Activated CD8-positive, alpha-beta memory T cell treated with anti-CD3 and anti-CD28 coated beads, Interleukin-2, amount 50 U/mL, for 4 hours (primary cell): ENCODE results near the gene TOMM40L.

ENCODE experiments used
- DNase-seq: peaks from one replicate; pipeline ENCODE4 v3.0.0-alpha.2; 2020

TOMM40L gene

DNA sequence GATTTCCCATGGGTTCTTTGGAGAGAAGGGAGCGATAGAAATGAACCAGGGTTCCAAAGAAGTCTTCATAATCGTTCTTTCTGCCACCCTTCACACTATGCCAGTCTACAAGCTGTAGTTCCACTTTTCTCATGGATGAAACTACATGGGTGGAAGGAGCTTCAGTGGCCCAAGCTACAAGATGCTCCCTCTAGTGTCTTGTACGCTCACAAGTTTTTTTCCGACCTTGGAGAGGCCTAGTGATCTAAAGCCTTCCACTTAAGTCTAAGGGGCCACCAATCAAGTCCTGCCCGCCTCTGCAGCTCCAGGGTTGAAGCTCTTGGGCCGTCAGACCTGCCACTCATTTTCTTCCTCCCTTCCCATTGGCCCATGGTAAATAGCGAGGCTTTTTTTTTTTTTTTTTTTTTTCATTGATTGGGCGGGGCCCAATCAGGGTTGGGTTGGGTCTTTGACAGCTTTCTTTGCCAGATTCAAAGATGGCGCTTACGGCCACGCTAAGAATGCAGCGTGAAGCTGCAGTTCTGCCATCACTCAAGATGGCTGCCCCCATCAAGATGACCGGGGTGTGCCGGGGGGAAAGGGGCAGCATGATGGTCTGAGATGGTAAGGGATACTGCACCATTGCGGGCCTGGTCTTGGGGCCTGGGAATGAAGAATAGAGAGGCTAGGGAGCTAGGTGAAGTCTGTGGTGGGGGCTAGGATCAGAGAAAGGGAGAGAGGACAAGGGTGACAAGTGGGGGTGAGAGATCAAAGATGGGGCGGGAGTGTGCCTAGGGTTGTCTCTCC lies at the start of gene TOMM40L:
TSS of gene TOMM40L (plus strand) at position 527 of the 786 bp plus-strand sequence. CDS start 430 bp downstream, outside the sequence.
- peak; percentile 84 for DNase-seq

DNA sequence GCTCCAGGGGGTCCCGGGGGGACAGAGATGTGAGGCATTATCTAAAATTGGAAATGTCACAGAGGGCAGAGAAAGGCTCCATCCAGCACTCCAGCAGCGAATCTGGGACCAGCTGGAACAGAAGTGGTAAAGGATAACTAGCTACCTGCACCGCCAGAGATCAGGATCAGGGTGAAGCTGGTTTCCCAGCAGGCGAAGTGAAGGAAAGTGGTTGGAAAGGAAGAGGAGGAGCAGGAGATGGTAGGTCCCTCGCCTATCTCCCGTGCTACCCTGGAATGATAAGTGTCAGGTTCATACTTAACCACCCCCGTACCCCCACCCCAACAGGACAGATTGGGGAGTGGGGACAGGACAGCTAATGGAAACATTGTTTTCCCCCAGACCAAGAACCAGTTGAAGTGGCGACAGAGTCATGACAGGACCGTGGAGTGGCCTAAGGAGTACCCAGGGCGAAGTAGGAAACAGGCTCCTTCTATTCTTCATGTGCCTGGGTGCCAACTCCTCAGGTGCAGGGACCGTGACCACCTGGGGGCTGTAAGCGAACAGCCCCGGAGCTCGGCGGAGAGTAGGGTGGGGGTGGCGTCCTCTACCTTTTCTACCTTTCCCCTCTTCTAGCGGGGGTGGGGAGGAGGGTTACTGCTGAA lies 49.3 kb upstream of the TOMM40L start:
- DNase-seq = no peak

DNA sequence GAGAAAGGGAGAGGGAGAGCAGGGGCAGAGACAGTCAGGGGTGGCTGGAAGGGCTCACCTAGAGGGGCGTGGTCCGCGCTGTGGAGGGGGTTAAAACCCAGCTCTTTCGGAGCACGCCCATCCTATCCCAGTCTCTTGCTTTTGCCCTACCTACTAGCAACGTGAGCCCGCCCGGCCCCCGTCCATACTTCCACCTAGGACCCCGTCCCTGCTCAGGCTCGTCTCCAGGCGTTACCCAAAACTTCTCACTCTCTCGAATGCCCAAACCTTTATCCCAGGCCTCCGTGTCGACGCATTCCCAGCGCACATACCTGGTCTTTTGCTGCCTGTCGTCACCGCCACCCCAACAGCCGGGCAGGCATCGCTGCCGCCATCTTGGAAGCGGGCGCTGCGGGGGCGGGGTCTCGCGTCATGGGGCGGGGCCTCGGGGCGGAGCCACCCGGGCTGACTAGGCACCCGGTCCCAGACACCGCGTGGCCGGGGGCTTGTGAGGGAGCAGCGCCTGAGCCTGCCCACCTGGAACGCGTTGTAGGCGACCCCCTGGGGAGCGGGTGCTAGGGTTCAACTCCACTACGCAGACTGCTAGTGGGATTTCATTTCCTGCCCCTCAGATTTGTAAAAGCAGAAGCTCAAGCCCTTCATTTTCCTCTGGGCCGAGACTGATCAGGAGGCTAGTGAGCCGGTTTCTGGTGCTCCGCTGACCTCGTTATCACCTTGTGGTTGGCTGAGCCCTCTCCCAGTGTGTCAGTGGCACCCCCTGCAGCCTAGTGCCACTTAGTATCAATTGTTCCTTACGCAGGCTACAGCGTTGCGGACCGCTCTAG lies 48.5 kb upstream of the TOMM40L start, which contains the start of gene B4GALT3:
TSS of gene B4GALT3 (minus strand) at position 396 of the 824 bp plus-strand sequence. CDS start 1,447 bp downstream, outside the sequence.
- DNase-seq = peak; percentile 99

DNA sequence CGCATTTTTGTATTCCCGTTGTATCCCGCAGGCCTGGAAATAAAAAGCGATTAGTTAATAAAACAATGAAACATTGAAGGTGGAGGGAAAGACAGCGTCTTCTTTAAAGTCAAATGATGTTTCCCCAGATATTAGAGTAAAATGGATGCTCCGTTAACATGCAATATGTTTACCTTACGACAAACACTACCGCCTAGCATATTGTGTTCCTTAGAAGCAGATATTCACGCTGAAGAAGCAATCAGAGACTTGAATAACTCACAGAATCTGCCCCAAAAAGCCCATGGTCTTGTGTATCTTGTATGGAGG lies 48.0 kb upstream of the TOMM40L start:
- no peak for DNase-seq

DNA sequence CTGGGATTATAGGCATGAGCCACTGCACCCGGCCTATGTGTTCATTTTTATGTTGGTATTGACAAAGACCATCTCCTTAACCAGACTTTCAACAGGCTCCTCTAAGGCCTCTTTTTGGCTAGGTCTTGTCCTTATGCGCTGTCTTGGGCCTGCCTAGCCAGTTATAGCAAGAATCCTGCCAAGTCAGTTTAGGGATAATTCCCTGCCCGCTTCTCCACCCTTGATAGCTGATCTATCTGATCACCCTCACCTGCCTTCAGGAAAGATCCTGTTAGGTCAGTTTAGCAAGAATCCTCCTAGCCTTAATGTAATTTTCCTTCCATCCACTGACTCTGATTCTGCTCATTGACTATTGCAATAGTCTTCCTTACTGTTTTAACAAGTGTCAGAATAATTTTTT lies 46.2 kb upstream of the TOMM40L start:
- no peak for DNase-seq

DNA sequence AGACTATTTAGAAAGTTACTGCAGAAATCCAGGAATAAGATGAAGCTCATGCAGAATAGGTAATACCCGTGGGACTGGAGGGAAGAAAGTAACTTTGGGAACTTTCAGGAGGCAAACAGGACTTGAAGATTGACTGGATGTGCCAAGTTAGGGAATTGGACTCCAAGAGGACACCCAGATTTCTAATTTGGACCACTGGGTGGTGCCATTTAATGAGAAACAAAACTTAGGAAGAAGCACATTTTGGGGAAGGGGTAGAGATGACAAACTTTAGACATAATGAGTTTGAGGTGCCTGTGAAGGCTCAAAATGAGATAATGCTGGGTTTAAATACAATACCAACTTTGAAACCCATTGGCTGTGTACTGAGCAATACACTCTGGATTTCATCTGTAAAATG lies 45.2 kb upstream of the TOMM40L start:
- no peak for DNase-seq

DNA sequence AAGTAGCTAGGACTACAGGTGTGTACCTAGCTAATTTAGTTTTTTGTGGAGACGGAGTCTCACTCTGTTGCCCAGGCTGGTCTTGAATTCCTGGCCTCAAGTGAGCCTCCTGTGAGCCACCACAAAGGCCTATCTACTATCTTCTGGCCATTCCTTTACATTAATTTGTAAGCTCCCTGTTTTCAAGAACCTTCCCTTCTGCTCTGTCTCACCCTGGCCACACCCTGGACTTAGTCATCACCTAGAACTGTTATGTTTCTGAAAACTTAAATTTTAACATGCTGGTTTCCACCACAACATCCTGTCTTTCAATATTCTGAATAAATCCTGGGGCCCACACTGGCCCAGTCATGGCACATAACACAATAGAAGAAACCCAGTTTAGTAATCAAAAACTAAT lies 43.6 kb upstream of the TOMM40L start:
- peak; percentile 55 for DNase-seq

DNA sequence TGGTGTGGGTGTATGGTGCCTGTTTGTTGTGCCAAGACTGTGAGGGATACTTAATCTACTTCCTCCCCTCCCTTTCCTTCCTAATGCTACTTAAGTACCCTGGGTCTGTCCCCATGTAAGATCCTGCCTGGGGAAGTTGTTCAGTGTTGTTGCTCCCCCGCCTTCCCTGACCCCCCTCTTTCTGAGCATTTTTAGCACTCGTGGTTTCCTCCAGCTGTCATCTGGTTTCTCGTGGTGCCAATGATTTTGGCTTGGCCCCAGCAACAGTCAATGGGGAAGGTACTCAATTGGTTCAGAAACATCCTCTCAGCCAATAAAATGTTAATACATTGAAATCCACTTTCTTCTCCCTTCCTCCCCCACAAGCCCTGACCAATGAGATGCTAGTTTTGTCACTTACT lies 40.6 kb upstream of the TOMM40L start:
- peak; percentile 62 for DNase-seq

DNA sequence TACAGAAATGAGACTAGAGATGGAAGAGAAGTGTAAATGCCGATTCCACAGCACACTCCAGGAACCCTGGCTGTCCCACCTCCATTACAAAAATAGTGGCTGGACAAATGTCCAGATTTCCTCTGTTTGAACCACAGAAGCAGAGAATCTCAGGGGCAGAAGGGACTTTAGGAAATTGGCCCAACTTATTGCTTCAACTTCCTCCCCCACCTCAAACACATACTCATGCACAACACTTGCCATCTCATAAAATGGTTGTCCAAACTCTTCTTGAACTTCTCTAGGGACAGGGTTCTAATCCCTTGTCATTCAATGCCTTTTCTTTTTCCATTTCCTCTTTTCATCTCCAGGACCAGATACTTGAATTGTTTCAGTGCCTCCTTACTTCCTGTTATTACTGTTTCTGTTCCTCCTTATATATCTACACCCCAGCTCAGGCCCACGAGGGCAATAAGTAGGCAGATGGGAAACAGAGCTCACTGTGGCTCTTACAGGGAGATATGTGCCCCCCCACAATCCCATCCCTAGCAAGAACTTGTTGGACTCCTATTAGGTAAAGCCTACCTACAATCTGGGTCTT lies 40.0 kb upstream of the TOMM40L start:
- no peak for DNase-seq

DNA sequence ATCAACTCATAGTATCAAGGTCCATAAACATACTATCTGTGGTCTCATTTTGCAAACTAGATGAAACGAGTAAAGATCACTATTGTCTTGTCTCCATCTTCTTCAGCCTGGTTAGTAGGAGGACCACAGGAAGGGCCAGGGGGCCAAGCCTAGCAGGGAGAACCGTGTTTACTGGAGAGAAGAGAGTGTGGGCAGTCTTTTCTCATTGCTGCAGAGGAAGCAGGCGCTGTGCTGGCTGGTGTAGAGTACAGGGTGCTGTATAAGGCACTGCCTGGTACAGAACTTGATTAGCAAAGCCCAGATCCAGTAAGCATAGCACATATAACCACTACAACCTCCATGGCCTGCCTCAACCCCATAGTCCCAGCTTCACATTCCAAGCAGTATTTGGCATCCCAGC lies 38.5 kb upstream of the TOMM40L start:
- DNase-seq = no peak

DNA sequence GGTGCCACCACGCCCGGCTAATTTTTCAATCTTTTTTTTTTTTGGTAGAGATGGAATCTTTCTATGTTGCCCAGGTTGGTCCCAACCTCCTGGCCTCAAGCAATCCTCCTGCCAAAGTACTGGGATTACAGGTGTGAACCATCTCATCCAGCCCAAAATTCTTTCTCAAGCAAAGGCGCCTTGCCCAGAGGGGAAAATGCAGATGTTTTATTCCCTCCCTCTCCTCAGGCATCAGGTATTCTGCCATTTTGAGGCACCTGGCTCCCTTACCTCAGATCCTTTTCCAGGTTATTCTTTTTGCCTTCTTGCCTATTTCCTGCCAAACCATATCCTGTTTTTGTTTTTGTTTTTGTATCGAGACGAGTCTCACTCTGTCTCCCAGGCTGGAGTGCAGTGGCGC lies 37.5 kb upstream of the TOMM40L start:
- no peak for DNase-seq

DNA sequence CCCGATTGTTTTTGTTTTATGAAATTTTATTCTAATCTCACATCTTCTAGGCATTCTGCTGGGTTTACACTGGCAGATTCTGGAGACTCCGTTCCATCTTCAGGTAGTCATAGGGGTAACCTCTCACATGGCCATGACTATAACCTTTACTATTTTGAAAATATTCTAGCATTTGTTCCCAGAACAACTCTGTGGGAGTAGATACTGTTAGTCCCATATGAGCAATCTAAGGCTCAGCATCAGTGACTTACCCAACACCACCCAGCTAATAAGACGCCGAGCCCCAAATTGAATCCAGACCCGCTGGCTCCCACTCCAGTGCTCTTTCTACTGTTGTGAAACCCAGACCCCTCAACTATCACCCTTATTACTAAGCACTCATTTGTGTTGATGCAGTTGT lies 36.8 kb upstream of the TOMM40L start:
- DNase-seq = no peak

DNA sequence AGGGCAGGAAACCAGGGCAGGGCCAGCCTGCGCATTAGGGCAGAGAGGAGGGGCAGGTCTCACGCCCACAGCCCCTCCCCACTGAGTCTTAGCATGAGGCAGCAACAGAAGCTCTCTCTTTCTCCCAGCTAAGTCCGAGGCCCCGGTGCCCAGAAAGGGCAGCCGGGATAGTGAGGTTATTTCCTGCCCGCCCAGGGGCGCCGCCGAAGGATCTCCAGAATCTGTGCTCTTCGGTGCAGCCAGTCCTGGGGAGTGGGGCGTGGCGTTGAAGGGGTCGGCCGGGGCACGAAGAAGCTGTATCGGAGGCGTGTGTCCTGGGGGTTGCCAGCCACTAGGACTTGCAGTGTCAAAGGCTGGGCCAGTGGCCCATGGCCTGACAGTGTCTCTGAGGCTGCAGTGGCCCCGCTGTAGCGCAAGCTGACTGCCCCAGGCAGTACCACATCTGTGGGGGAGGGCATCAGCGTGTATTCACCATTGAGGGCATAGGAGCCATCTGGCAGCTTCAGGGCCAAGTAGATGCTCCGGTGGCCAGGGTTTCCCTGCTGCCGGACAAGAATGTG lies 34.8 kb upstream of the TOMM40L start:
- DNase-seq = no peak

DNA sequence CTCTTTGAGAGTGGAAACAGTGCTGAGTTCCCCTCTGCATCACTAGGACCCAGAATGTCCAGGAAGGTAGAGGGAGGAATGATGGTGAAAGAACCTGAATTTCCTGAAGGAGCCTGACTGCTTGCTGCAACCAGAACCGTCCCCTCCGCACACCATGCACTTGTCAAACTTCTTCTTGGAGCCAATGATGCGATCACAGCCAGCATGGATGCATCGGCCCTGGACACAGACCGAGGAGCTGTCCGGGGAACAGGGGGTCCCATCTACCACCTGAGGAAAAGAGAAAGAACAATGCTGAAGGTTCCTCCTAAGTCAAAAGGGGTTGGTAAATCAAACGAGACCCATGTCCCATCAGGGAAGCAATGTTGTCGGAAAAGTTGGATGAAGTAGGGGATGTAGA lies 33.9 kb upstream of the TOMM40L start:
- DNase-seq = no peak

DNA sequence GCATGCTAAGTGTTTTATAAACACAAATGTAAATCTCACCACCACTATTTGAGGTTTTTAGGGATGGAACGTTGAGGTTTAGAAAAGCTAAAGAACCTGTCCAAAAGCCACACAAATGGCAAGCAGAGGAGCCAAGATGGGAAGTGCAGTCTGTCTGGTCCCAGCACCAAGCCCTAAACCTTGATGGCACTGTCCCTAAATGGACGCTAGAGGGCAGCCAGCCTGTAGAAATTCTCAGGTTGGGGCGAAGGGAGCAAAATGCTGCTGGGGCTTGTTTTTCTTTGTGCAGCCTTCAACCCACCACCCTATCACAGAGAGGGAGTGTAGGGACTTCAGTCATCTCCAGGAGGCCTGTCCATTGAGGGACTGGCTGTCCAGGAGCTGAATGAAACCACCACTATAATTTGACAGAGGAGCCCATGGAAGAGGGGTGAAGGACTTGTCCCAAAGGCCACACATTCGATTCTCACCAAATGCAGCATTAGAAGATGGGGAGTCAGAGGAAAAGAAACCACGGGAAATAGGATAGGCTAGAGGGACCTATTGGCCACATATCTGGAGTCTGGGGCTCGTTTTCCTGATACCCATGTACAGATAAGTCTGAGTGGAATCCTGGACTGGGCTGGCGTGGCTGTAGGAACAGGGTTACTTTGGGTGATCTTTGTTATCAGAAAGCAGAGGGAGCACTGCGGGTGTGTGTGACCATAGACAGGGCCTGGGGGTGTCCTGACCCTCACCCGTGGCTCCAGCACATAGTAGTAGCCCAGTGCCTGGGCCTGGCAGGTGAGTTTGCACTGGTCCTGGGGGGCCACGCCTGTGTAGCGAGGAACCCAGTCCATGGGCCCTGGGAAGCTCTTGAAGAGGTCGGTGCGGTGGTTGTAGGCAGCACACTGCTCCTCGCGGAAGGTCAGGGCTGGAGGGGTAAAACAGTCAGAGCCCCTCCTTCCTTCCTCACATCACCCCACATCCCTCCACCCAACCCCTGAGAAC lies 33.1 kb upstream of the TOMM40L start:
- peak; percentile 61 for DNase-seq

DNA sequence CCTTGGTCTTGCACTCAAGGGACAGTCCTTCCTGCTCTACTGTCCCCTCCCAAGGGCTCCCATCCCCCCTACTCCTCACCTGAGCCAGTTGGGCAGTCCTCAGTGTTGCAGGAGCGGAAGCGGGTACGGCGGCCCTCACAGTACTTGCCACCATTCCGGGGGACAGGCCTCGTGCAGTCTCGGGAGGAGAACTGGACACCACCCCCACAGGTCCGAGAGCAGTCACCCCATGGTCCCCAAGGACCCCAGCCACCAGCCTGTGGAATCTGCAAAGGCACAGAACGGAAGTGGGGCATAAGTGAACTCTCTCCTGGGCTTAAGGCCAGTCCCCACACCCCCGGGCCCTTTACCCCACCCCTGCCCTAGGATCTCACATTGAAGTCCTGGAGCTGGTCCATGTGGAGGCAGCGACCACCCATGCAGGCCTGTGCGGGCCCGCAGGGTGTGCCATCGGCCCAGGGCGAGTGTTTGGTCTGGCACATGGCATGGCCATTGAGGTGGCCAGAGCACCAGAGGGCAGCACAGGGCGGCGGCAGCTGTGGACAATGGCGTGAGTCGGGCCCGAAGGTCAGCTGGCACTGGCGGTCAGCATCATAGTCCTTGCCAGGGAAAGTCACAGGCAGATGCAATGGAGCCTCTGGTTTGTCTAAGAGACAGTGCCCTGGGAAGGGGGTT lies 32.2 kb upstream of the TOMM40L start:
- DNase-seq = no peak

DNA sequence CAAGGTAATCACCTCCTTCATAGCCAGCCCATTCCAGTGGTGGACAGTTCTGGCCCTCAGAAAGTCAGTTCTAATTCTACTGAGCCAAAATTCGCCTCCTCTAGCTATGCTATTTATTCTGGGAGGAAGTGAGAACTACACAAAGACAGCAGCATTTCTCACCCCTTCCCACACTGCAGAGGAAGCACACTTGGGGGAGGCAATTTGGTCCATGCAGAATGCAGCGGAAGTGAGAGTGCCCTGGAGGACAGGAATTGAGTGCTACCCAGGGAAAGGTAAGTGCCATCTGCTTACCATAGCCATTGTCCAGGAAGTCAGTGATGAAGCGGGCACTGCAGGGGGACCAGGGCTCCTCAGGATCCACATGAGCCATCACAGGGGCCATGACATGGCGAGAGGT lies 30.7 kb upstream of the TOMM40L start:
- DNase-seq = no peak

DNA sequence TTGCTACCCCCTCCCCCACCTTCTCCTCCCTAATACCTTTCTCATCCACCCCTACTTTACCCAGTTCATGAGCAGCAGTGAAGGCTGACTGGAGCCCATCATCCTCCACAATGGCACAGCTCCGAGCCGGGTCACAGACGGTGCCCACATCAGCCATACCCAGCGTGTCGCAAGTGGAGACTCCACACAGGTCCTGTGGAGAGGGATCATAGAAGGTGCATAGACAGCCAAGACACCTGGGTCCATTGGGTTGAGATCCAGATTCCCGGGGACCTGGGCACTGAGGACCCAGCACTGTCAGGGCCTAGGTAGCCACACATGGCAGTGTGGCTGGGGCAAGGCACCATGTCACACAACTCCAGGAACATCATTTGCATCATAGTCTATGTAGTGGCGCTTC lies 29.7 kb upstream of the TOMM40L start:
- DNase-seq = no peak

DNA sequence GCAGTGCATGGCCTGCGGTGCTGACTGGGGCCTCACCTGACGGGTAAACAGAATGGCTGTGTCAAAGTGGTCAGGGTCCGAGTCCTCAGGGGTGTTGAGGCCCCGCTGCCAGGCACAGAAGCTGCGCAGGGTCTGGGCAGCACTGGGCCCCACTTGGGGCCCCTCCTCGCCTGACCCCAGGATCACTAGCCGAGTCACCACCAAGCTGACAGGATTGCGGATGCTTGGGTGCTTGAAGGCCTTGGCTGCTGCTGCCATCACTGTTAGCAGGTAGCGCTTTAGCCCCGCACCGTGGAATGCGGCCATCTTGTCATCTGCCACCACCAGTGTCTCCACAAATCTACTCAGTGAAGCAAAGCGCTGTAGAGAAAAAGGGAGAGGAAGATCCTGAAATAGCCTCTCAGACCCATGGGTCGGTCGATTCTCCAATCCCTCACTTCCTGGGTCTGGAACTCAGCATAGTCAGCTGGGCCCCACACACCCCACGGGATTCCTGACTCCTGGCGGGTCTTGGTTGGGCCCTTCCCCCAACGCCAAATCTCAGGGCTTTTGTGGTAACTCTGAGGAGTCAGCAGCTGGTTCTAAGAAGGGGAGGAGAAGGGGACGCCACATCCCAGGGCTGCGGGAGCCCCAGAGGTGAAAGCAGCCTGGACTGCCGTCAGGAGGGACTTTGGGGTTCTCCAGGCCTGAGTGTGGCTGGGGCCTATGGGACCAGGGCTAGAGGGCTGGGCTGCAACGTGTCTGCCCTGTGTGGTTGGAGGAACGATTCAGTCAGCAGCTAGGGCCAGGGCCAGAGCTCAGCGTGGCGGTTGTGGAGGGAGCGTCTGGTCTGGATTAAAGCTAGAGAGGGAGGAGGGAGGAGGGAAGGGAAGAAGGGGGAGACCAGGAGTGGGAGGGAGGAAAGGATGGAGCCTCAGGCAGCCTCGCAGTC lies 29.1 kb upstream of the TOMM40L start:
- DNase-seq = no peak
